Lung (tissue), 12 donors: ENCODE data around the gene MRPL4. TPM values are rescaled to one million over a fixed set of nuclear protein-coding genes. Genes with fewer than 3 reads are reported as not detected.
"Not testable (repeated sequence)": the region's sequence is repeated elsewhere in the genome, so short reads cannot be mapped to it uniquely, and the experiment has no call there.

Experiments
- ATAC-seq: fragments of 200-7000 bp; cut with Tn5 transposase; one replicate; pipeline ENCODE4 v1.9.1; 2020; ENCODE audit warnings: moderate number of reproducible peaks; ENCODE audit not compliant: insufficient read depth, low FRiP score
- DNase-seq, 3 donors: peaks; one replicate each; pipeline ENCODE4 v3.0.0-alpha.2; 2013 to 2017
- H3K27ac ChIP-seq, 2 donors: one replicate each; pipeline ENCODE4 v1.5.1; 2013; ENCODE audit warnings: mild to moderate bottlenecking in 2 of 2, moderate library complexity in 2 of 2, control low read depth in 1 of 2, inconsistent platforms in 1 of 2, low read depth in 1 of 2, low read length in 1 of 2
- H3K27me3 ChIP-seq, 3 donors: one replicate each; pipeline ENCODE4 v1.5.1; 2013; ENCODE audit warnings: low read length in 2 of 3; ENCODE audit not compliant: control insufficient read depth in 3 of 3, insufficient read depth in 3 of 3
- H3K36me3 ChIP-seq, 4 donors: one replicate each; pipeline ENCODE4 v1.5.1; 2013; ENCODE audit warnings: low read length in 4 of 4, mild to moderate bottlenecking in 1 of 4, moderate library complexity in 1 of 4; ENCODE audit not compliant: control insufficient read depth in 4 of 4, insufficient read depth in 4 of 4
- H3K4me1 ChIP-seq, 5 donors: one replicate each; pipeline ENCODE4 v1.5.1; 2013; ENCODE audit warnings: low read length in 5 of 5, mild to moderate bottlenecking in 2 of 5, moderate library complexity in 1 of 5; ENCODE audit not compliant: control insufficient read depth in 5 of 5, insufficient read depth in 5 of 5
- H3K4me3 ChIP-seq: one replicate; pipeline ENCODE4 v1.5.1; 2013; ENCODE audit warnings: mild to moderate bottlenecking, control low read depth, moderate library complexity
- H3K9ac ChIP-seq, 2 donors: one replicate each; pipeline ENCODE4 v1.5.1; 2013; ENCODE audit warnings: low read length in 2 of 2, control low read depth in 1 of 2; ENCODE audit not compliant: insufficient read depth in 1 of 2
- H3K9me3 ChIP-seq, 4 donors: one replicate each; pipeline ENCODE4 v1.5.1; 2013; ENCODE audit warnings: low read length in 3 of 4, mild to moderate bottlenecking in 1 of 4, moderate library complexity in 1 of 4; ENCODE audit not compliant: control insufficient read depth in 4 of 4, insufficient read depth in 3 of 4
- CTCF ChIP-seq: IDR thresholded peaks from 2 replicates; pipeline ENCODE4 v1.5.1; 2012; ENCODE audit warnings: mild to moderate bottlenecking; ENCODE audit errors: control extremely low read depth, extremely low read depth
- WGBS, 2 donors: extraction: QIAGEN DNeasy Blood & Tissue Kit; methylation state at CpG; one replicate each; pipeline ENCODE4 v1.1.7; 2013; 5-methylcytosine and 5-hydroxymethylcytosine counted together
- polyA plus RNA-seq, 2 donors: library from polyadenylated mRNA; stranded (reverse); fragments of 200-250 nt; gene quantifications; one replicate each; pipeline ENCODE4 v1.2.1, GENCODE V29; 2013
- total RNA-seq, 2 donors: library from RNA; depleted of rRNA in 1 of 2; stranded (reverse); fragments of >200 nt in 1 of 2; gene quantifications; one replicate each; pipeline ENCODE4 v1.2.1, GENCODE V29; 2014 to 2021
- donor health status: control.
- donor health status: control.
- donor health status: Bipolar disorder and iron deficiency.
- donor health status: healthy.
- donor health status: DM: yes; HTN: yes; CAD: no.

The MRPL4 gene
- total and polyA plus RNA-seq, 4 donors: 16.6 to 64.8 (median 47.9) TPM

- WGBS, 2 donors: 95 to 100% methylated on average over 1 of the region's 1 CpG
- no peaks in the 10 kb centered on the region for H3K9me3 ChIP-seq
- H3K4me1 ChIP-seq: peaks cover 0 to 10% (median 3%) of the 10 kb centered on the region in 5 donors
- H3K27me3 ChIP-seq: no peaks in the 10 kb centered on the region
- TF ChIP-seq CTCF: no peak
- H3K4me3 ChIP-seq: no peak overlapping the region
- ATAC-seq (no peak), DNase-seq (no peak)
- H3K9ac ChIP-seq: no peak overlapping the region
- H3K36me3 ChIP-seq: peaks cover 0 to 38% (median 0%) of the 10 kb centered on the region in 4 donors
- no peak overlapping the region for H3K27ac ChIP-seq
Measured at GRCh38 chr19:10278935-10279334, 26.9 kb downstream of the MRPL4 start.

DNA sequence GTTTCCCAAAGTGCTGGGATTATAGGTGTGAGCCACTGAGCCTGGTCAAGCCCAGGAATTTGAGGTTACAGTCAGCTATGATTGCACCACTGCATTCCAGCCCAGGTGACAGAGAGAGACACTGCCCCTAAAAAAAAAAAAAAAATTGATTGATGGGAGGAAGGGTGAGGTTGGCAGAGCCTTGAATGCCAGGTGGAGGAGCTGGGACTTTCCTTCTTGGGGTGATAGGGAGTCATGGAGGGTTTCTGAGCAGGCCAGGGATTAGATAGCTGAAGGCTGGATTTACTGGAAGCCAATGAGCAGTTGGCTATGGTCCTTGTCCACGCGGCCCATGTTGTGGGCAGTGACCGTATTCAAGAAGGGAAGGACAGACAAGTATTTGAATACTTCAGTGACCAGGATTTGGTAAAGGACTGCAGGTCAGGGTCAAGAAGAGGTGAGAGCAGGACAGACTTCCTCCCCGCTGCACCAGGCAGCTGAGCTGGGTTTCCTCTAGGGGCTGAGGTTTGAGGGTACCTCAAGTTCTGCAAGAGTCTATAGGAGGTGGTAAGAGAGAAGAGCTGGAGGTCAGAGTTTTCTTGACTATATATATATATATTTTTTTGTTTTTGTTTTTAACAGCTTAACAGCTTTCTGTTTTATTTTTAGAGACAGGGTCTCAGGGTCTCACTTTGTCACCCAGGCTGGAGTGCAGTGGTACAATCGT is 27.9 kb downstream of the MRPL4 start:
- Histone ChIP-seq H3K9me3 (no peaks in the 10 kb centered on the region), H3K4me3 (no peak overlapping the region), H3K4me1 (peaks cover 0 to 9% (median 3%) of the 10 kb centered on the region in 5 donors), H3K27ac (peak overlapping the region in 1 of 2 donors; percentile 21), H3K36me3 (peaks cover 0 to 44% (median 0%) of the 10 kb centered on the region in 4 donors), H3K27me3 (no peaks in the 10 kb centered on the region), H3K9ac (no peak overlapping the region)
- DNase-seq: no peak
- 54 to 56% methylated on average over 5 of the region's 5 CpGs for WGBS, 2 donors
- TF ChIP-seq CTCF: no peak
- no peak for ATAC-seq

DNA sequence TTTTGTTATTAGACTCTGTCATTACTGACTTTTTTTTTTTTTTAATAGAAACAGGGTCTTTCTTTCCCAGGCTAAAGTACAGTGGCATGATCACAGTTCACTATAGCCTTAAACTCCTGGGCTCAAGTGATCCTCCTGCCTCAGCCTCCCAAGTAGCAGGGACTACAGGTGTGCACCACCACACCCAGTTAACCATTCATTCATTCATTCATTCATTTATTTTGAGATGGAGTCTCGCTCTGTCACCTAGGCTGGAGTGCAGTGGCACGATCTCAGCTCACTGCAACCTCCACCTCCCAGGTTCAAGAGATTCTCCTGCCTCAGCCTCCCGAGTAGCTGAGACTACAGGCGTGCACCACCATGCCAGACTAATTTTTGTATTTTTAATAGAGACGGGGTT is 30.0 kb downstream of the MRPL4 start:
- Histone ChIP-seq H3K4me1 (peaks cover 0 to 22% (median 14%) of the 10 kb centered on the region in 5 donors), H3K36me3 (peaks cover 0 to 52% (median 0%) of the 10 kb centered on the region in 4 donors)
- not testable (repeated sequence) for H3K4me3 ChIP-seq, H3K27me3 ChIP-seq, DNase-seq, H3K9ac ChIP-seq, H3K27ac ChIP-seq, H3K9me3 ChIP-seq, ATAC-seq
- 89 to 93% methylated on average over 5 of the region's 5 CpGs for WGBS, 2 donors

DNA sequence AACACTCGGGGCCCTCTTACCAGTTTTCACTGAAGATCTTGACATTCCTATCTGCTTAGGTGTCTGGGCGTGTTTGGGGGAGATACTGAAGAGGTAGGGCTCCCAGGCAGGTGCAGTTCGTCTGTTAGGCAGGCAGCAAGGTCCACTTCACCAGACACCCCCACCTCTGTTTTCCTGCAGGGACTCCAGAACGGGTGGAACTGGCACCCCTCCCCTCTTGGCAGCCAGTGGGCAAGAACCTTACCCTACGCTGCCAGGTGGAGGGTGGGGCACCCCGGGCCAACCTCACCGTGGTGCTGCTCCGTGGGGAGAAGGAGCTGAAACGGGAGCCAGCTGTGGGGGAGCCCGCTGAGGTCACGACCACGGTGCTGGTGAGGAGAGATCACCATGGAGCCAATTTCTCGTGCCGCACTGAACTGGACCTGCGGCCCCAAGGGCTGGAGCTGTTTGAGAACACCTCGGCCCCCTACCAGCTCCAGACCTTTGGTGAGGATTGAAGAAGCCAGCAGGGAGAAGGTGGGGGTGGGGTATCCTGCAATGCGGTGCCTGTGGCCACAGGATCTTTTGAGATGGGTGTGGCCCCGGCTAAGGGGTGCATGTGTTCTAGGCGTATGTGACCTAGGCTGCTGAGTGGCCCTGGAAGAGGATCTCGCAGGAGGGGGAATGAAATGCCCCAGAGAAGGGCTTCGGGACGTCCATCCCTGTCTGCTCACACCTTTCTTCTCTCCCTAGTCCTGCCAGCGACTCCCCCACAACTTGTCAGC is 31.5 kb downstream of the MRPL4 start:
- Histone ChIP-seq H3K27ac (peak overlapping the region in 1 of 2 donors; percentile 84), H3K4me1 (peaks cover 0 to 35% (median 22%) of the 10 kb centered on the region in 5 donors), H3K4me3 (no peak overlapping the region), H3K9ac (no peak overlapping the region), H3K9me3 (no peaks in the 10 kb centered on the region), H3K27me3 (no peaks in the 10 kb centered on the region), H3K36me3 (peaks cover 0 to 42% (median 0%) of the 10 kb centered on the region in 4 donors)
- no peak for TF ChIP-seq CTCF
- DNase-seq (peak in 2 of 3 donors; percentile 37 to 46), ATAC-seq (no peak)
- 73 to 80% methylated on average over 23 of the region's 23 CpGs for WGBS, 2 donors
